H9 (cell line): ENCODE measurements around the gene CLEC17A. TPM values are rescaled to one million over a fixed set of nuclear protein-coding genes. Genes with fewer than 3 reads are reported as not detected.

Experiments
- DNase-seq: peaks from one replicate; pipeline ENCODE4 v3.0.0-alpha.2; 2017
- H2AFZ ChIP-seq: one replicate; pipeline ENCODE4 v1.6.1; 2013; ENCODE audit warnings: mild to moderate bottlenecking, low read length, control low read depth, moderate library complexity
- H2AK5ac ChIP-seq: 2 replicates; pipeline ENCODE4 v1.6.1; 2013; ENCODE audit warnings: low read length, control low read depth, mixed read lengths; ENCODE audit not compliant: insufficient read length
- H2BK120ac ChIP-seq: one replicate; pipeline ENCODE4 v1.6.1; 2013; ENCODE audit warnings: low read depth, mild to moderate bottlenecking, low read length, control low read depth, inconsistent platforms; ENCODE audit not compliant: poor library complexity, severe bottlenecking
- H2BK12ac ChIP-seq: 2 replicates; pipeline ENCODE4 v1.6.1; 2013; ENCODE audit warnings: low read length, control low read depth, mixed read lengths, low read depth; ENCODE audit not compliant: insufficient read length
- H2BK15ac ChIP-seq: 2 replicates; pipeline ENCODE4 v1.6.1; 2013; ENCODE audit warnings: low read depth, low read length, control low read depth
- H2BK20ac ChIP-seq: one replicate; pipeline ENCODE4 v1.6.1; 2013; ENCODE audit warnings: low read depth, mild to moderate bottlenecking, low read length, control low read depth, inconsistent platforms; ENCODE audit not compliant: poor library complexity, severe bottlenecking
- H2BK5ac ChIP-seq: 2 replicates; pipeline ENCODE4 v1.6.1; 2013; ENCODE audit warnings: low read length, control low read depth, mixed read lengths; ENCODE audit not compliant: insufficient read length
- H3K14ac ChIP-seq: 2 replicates; pipeline ENCODE4 v1.6.1; 2013; ENCODE audit warnings: low read length, control low read depth; ENCODE audit not compliant: insufficient read depth
- H3K18ac ChIP-seq: 2 replicates; pipeline ENCODE4 v1.6.1; 2013; ENCODE audit warnings: low read depth, mild to moderate bottlenecking, mixed read lengths, low read length, control low read depth; ENCODE audit not compliant: insufficient read length
- H3K23ac ChIP-seq: 2 replicates; pipeline ENCODE4 v1.6.1; 2013; ENCODE audit warnings: low read length, control low read depth, mixed read lengths, low read depth; ENCODE audit not compliant: insufficient read length
- H3K23me2 ChIP-seq: 2 replicates; pipeline ENCODE4 v1.6.1; 2013; ENCODE audit warnings: low read depth, mild to moderate bottlenecking, mixed read lengths, low read length, control low read depth; ENCODE audit not compliant: insufficient read length, poor library complexity, severe bottlenecking
- H3K27ac ChIP-seq: 2 replicates; pipeline ENCODE4 v1.5.1; 2013; ENCODE audit warnings: low read length, control low read depth, mixed read lengths, low read depth; ENCODE audit not compliant: insufficient read length
- H3K27me3 ChIP-seq: 2 replicates; pipeline ENCODE4 v1.6.1; 2013; ENCODE audit warnings: low read length, control low read depth, inconsistent platforms; ENCODE audit not compliant: insufficient read depth
- H3K4ac ChIP-seq: 2 replicates; pipeline ENCODE4 v1.6.1; 2013; ENCODE audit warnings: low read depth, mild to moderate bottlenecking, control low read depth, inconsistent platforms, low read length, moderate library complexity
- H3K4me1 ChIP-seq: 2 replicates; pipeline ENCODE4 v1.6.1; 2013; ENCODE audit warnings: low read length, control low read depth, inconsistent platforms; ENCODE audit not compliant: insufficient read depth
- H3K4me2 ChIP-seq: 2 replicates; pipeline ENCODE4 v1.6.1; 2013; ENCODE audit warnings: low read length, control low read depth, mixed read lengths; ENCODE audit not compliant: insufficient read length, insufficient read depth
- H3K56ac ChIP-seq: 2 replicates; pipeline ENCODE4 v1.6.1; 2013; ENCODE audit warnings: low read depth, mild to moderate bottlenecking, mixed read lengths, low read length, control low read depth; ENCODE audit not compliant: insufficient read length
- H3K79me1 ChIP-seq: 2 replicates; pipeline ENCODE4 v1.6.1; 2013; ENCODE audit warnings: low read depth, mild to moderate bottlenecking, moderate library complexity, low read length, control low read depth, inconsistent platforms; ENCODE audit not compliant: insufficient read depth, poor library complexity, severe bottlenecking
- H3K79me2 ChIP-seq: 2 replicates; pipeline ENCODE4 v1.6.1; 2013; ENCODE audit warnings: low read length, control low read depth, inconsistent platforms; ENCODE audit not compliant: insufficient read depth
- H3K9ac ChIP-seq: 2 replicates; pipeline ENCODE4 v1.6.1; 2013; ENCODE audit warnings: low read length, control low read depth, mixed read lengths; ENCODE audit not compliant: insufficient read length; ENCODE audit errors: extremely low read depth
- H3K9me3 ChIP-seq: one replicate; pipeline ENCODE4 v1.6.1; 2013; ENCODE audit warnings: low read depth, low read length, inconsistent platforms; ENCODE audit not compliant: control insufficient read depth
- H3T11ph ChIP-seq: one replicate; pipeline ENCODE4 v1.6.1; 2013; ENCODE audit warnings: mild to moderate bottlenecking, low read length, control low read depth, inconsistent platforms
- H4K20me1 ChIP-seq: one replicate; pipeline ENCODE4 v1.6.1; 2013; ENCODE audit not compliant: control insufficient read depth, insufficient read length, insufficient read depth
- H4K5ac ChIP-seq: 2 replicates; pipeline ENCODE4 v1.6.1; 2013; ENCODE audit warnings: low read depth, mild to moderate bottlenecking, mixed read lengths, low read length, control low read depth; ENCODE audit not compliant: insufficient read length
- H4K8ac ChIP-seq: replicated peaks from 2 replicates; pipeline ENCODE4 v1.6.1; 2013; ENCODE audit warnings: low read length, control low read depth, mixed read lengths, low read depth; ENCODE audit not compliant: insufficient read length
- H4K91ac ChIP-seq: 2 replicates; pipeline ENCODE4 v1.6.1; 2013; ENCODE audit warnings: low read depth, mild to moderate bottlenecking, moderate library complexity, mixed read lengths, low read length, control low read depth; ENCODE audit not compliant: insufficient read length
- H3K27ac Mint-ChIP-seq, 3 experiments: 2 replicates in 2 of 3; 3 replicates in 1 of 3; pipeline ENCODE4 v1.8.0; 2020 to 2021; ENCODE audit warnings: mixed read lengths in 3 of 3, mild to moderate bottlenecking in 1 of 3, moderate library complexity in 1 of 3
- H3K27me3 Mint-ChIP-seq: 2 replicates; pipeline ENCODE4 v1.8.0; 2021; ENCODE audit warnings: low read depth, mild to moderate bottlenecking, moderate library complexity, mixed read lengths
- H3K36me3 Mint-ChIP-seq, 3 experiments: 2 replicates in 2 of 3; 3 replicates in 1 of 3; pipeline ENCODE4 v1.8.0; 2020 to 2021; ENCODE audit warnings: low read depth in 3 of 3, mixed read lengths in 3 of 3; ENCODE audit not compliant: insufficient read depth in 1 of 3
- H3K4me1 Mint-ChIP-seq, 2 experiments: 2 replicates each; pipeline ENCODE4 v1.8.0; 2020; ENCODE audit warnings: mixed read lengths in 2 of 2
- H3K4me3 Mint-ChIP-seq, 2 experiments: 2 replicates in 1 of 2; 3 replicates in 1 of 2; pipeline ENCODE4 v1.8.0; 2020 to 2021; ENCODE audit warnings: mild to moderate bottlenecking in 2 of 2, mixed read lengths in 2 of 2, moderate library complexity in 1 of 2
- H3K9me3 Mint-ChIP-seq, 2 experiments: 2 replicates in 1 of 2; 3 replicates in 1 of 2; pipeline ENCODE4 v1.8.0; 2020; ENCODE audit warnings: mild to moderate bottlenecking in 2 of 2, mixed read lengths in 2 of 2, moderate library complexity in 1 of 2
- WGBS: extraction: QIAGEN DNeasy Blood & Tissue Kit; methylation state at CpG from one replicate; pipeline ENCODE4 v1.1.7; 2013; ENCODE audit warnings: missing lambda C conversion rate, low lambda C conversion rate, mixed read lengths; ENCODE audit not compliant: insufficient read length; ENCODE audit errors: extremely low coverage; 5-methylcytosine and 5-hydroxymethylcytosine counted together
- total RNA-seq: library from RNA; stranded (reverse); gene quantifications from 2 replicates; pipeline ENCODE4 v1.2.1, GENCODE V29; 2021
- TF ChIP-seq, protein P1 (sequence below): fragments of 200-600 bp; sonication (generic); conservative IDR thresholded peaks from 3 replicates; pipeline ENCODE4 v1.8.0; 2021; ENCODE audit warnings: antibody characterized with exemption, mild to moderate bottlenecking

Gene CLEC17A
- total RNA-seq, 1 experiment from 2014 or later, result not detected

DNA sequence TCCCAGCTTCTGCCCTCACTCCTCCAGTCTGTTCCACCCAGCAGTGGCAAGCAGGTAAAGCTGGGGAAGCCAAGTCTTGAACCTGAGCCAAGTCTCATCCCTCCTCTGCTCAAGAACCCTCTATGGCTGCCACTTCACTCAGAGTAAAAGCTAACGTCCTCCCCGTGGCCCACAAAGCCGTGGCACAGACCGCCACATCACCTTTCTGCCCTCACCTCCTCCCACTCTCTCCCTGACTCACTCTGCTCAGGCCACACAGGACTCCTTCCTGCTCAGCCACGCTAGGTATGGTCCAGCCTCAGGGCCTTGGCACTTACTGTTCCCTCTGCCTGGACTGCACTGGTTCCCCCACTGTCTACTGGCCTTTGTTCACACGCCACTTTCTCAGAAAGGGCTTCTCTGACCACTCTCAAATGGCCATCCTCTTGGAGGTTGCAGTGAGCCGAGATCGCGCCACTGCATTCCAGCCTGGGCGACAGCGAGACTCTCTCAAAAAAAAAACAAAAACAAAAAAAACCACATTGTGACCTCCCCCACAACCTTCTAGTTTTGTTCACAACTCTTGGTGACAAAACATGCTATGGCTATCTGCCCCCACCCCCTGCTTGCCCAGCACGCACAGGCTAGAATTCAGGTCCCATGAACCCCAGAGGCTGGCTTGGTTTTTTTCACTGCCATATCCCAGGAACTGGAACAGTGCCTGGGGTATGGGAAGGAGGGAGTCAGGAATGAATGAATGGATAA is 26.8 kb upstream of the CLEC17A start:
- Histone ChIP-seq H3K56ac (no peak overlapping the region), H4K20me1 (no peaks in the 10 kb centered on the region), H3K14ac (no peak overlapping the region), H3K4me1 (no peaks in the 10 kb centered on the region; the same call in 1 of the 2 replicates), H3K4me2 (no peak overlapping the region), H4K8ac (no peak overlapping the region), H3K27ac (no peak overlapping the region), H3T11ph (no peak overlapping the region), H4K5ac (no peak overlapping the region), H2AK5ac (peak overlapping the region; percentile 80), H2BK5ac (no peak overlapping the region), H3K23ac (no peak overlapping the region), H3K79me1 (peaks cover 7% of the 10 kb centered on the region), H2BK120ac (no peak overlapping the region), H3K9ac (no peak overlapping the region), H2AFZ (no peak overlapping the region), H3K23me2 (peaks cover 3% of the 10 kb centered on the region), H2BK12ac (no peak overlapping the region), H3K4ac (no peak overlapping the region), H2BK20ac (no peak overlapping the region), H3K79me2 (peaks cover 1% of the 10 kb centered on the region; the same call in 1 of the 2 replicates), H4K91ac (no peak overlapping the region), H2BK15ac (no peak overlapping the region), H3K27me3 (no peaks in the 10 kb centered on the region), H3K18ac (peak overlapping the region; percentile 34), H3K9me3 (no peaks in the 10 kb centered on the region)
- Mint-ChIP-seq H3K27ac (peak overlapping the region; percentile 34 to 87 (median 75); a peak in 5 of 7 replicates), H3K4me1 (peaks cover 20 to 41% of the 10 kb centered on the region in 2 experiments), H3K27me3 (no peaks in the 10 kb centered on the region), H3K4me3 (no peak overlapping the region; a peak in 1 of 5 replicates), H3K9me3 (no peaks in the 10 kb centered on the region), H3K36me3 (no peaks in the 10 kb centered on the region; a peak in 3 of 7 replicates)
- TF ChIP-seq, protein P1, sequence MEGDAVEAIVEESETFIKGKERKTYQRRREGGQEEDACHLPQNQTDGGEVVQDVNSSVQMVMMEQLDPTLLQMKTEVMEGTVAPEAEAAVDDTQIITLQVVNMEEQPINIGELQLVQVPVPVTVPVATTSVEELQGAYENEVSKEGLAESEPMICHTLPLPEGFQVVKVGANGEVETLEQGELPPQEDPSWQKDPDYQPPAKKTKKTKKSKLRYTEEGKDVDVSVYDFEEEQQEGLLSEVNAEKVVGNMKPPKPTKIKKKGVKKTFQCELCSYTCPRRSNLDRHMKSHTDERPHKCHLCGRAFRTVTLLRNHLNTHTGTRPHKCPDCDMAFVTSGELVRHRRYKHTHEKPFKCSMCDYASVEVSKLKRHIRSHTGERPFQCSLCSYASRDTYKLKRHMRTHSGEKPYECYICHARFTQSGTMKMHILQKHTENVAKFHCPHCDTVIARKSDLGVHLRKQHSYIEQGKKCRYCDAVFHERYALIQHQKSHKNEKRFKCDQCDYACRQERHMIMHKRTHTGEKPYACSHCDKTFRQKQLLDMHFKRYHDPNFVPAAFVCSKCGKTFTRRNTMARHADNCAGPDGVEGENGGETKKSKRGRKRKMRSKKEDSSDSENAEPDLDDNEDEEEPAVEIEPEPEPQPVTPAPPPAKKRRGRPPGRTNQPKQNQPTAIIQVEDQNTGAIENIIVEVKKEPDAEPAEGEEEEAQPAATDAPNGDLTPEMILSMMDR, result no peak
- no CpG with 5 or more reads among the region's 12 CpGs for WGBS
- peak; percentile 30 for DNase-seq
